MM.1S (cell line): ENCODE data around the gene NXPE1.
"Not testable (repeated sequence)": the region's sequence is repeated elsewhere in the genome, so short reads cannot be mapped to it uniquely, and the experiment has no call there.

Experiments
- DNase-seq: peaks from one replicate; pipeline ENCODE4 v3.0.0-alpha.2; 2015
- H2AFZ ChIP-seq: fragments of 300-600 bp; sonication (generic); 2 replicates; pipeline ENCODE4 v1.6.0; 2016; ENCODE audit warnings: antibody characterized with exemption, low read length
- H3F3A ChIP-seq: fragments of 300-600 bp; sonication (generic); 2 replicates; pipeline ENCODE4 v1.6.1; 2016; ENCODE audit warnings: mild to moderate bottlenecking, antibody characterized with exemption, low read length, moderate library complexity, mixed read lengths; ENCODE audit not compliant: insufficient read depth
- H3K27ac ChIP-seq: fragments of 300-600 bp; sonication (generic); 2 replicates; pipeline ENCODE4 v1.5.1; 2016; ENCODE audit warnings: mild to moderate bottlenecking, low read length
- H3K27me3 ChIP-seq: fragments of 300-600 bp; sonication (generic); replicated peaks from 2 replicates; pipeline ENCODE4 v1.6.0; 2016; ENCODE audit warnings: low read length; ENCODE audit not compliant: insufficient read depth
- H3K36me3 ChIP-seq: fragments of 300-600 bp; sonication (generic); replicated peaks from 2 replicates; pipeline ENCODE4 v1.6.1; 2016; ENCODE audit warnings: mild to moderate bottlenecking, low read length, mixed read lengths; ENCODE audit not compliant: insufficient read depth
- H3K4me1 ChIP-seq: fragments of 300-600 bp; sonication (generic); 2 replicates; pipeline ENCODE4 v1.6.1; 2016; ENCODE audit warnings: low read length, mixed read lengths
- H3K4me2 ChIP-seq: fragments of 300-600 bp; sonication (generic); 2 replicates; pipeline ENCODE4 v1.6.0; 2016; ENCODE audit warnings: low read depth, low read length
- H3K4me3 ChIP-seq: fragments of 300-600 bp; sonication (generic); 2 replicates; pipeline ENCODE4 v1.5.1; 2016; ENCODE audit warnings: low read length, mixed read lengths
- H3K79me2 ChIP-seq: fragments of 300-600 bp; sonication (generic); 2 replicates; pipeline ENCODE4 v1.6.1; 2016; ENCODE audit warnings: mixed run types, low read length, mixed read lengths
- H3K9ac ChIP-seq: fragments of 300-600 bp; sonication (generic); 2 replicates; pipeline ENCODE4 v1.6.1; 2016; ENCODE audit warnings: low read length, mixed read lengths
- H3K9me2 ChIP-seq: fragments of 300-600 bp; sonication (generic); replicated peaks from 2 replicates; pipeline ENCODE4 v1.6.1; 2016; ENCODE audit warnings: mild to moderate bottlenecking, low read length, mixed read lengths; ENCODE audit not compliant: insufficient read depth
- H3K9me3 ChIP-seq: fragments of 300-600 bp; sonication (generic); replicated peaks from 2 replicates; pipeline ENCODE4 v1.6.1; 2016; ENCODE audit warnings: mild to moderate bottlenecking, low read length, mixed read lengths; ENCODE audit not compliant: insufficient read depth
- H4K20me1 ChIP-seq: fragments of 300-600 bp; sonication (generic); 2 replicates; pipeline ENCODE4 v1.6.1; 2016; ENCODE audit warnings: mild to moderate bottlenecking, low read length, moderate library complexity, mixed read lengths; ENCODE audit not compliant: insufficient read depth
- EZH2 ChIP-seq: fragments of 300-600 bp; sonication (generic); optimal IDR thresholded peaks from 2 replicates; pipeline ENCODE3; 2017; ENCODE audit warnings: low read depth, mild to moderate bottlenecking, antibody characterized with exemption, low read length, mixed read lengths
- EZH2phosphoT487 ChIP-seq: fragments of 300-600 bp; sonication (generic); IDR thresholded peaks from 2 replicates; pipeline ENCODE4 v1.6.1; 2018; ENCODE audit warnings: antibody characterized with exemption, low read length
- TF ChIP-seq, protein P1 (sequence below): fragments of 300-600 bp; sonication (generic); IDR thresholded peaks from 2 replicates; pipeline ENCODE4 v1.5.1; 2016; ENCODE audit warnings: antibody characterized with exemption, low read length, mixed read lengths

Gene NXPE1

GRCh38 chr11:114559425-114560310 lies at the start of gene NXPE1:
Gene NXPE1 (minus strand): TSS chr11:114559881. CDS start chr11:114551201, 8,680 bp downstream.
- Histone ChIP-seq H2AFZ (no peak within 1 kb of the TSS), H3K27me3 (no peaks in the 10 kb centered on the region), H3F3A (no peaks in the 10 kb centered on the region), H3K4me1 (no peaks in the 10 kb centered on the region), H3K9me2 (no peaks in the 10 kb centered on the region), H3K9ac (no peak within 1 kb of the TSS), H3K36me3 (no peaks in the 10 kb centered on the region), H3K79me2 (no peaks in the 10 kb centered on the region), H3K27ac (no peak within 1 kb of the TSS), H3K9me3 (no peaks in the 10 kb centered on the region), H4K20me1 (no peaks in the 10 kb centered on the region), H3K4me2 (no peak within 1 kb of the TSS), H3K4me3 (no peak within 1 kb of the TSS)
- no peak for TF ChIP-seq EZH2phosphoT487
- no peak for TF ChIP-seq EZH2
- TF ChIP-seq, protein P1, sequence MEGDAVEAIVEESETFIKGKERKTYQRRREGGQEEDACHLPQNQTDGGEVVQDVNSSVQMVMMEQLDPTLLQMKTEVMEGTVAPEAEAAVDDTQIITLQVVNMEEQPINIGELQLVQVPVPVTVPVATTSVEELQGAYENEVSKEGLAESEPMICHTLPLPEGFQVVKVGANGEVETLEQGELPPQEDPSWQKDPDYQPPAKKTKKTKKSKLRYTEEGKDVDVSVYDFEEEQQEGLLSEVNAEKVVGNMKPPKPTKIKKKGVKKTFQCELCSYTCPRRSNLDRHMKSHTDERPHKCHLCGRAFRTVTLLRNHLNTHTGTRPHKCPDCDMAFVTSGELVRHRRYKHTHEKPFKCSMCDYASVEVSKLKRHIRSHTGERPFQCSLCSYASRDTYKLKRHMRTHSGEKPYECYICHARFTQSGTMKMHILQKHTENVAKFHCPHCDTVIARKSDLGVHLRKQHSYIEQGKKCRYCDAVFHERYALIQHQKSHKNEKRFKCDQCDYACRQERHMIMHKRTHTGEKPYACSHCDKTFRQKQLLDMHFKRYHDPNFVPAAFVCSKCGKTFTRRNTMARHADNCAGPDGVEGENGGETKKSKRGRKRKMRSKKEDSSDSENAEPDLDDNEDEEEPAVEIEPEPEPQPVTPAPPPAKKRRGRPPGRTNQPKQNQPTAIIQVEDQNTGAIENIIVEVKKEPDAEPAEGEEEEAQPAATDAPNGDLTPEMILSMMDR: no peak
- no peak for DNase-seq

- TF ChIP-seq EZH2phosphoT487 (no peak), EZH2 (no peak)
- TF ChIP-seq, protein P1: no peak
- DNase-seq: no peak
- no peaks in the 10 kb centered on the region for H3K27me3 ChIP-seq
- no peak overlapping the region for H3K4me2 ChIP-seq
- no peaks in the 10 kb centered on the region for H3K9me3 ChIP-seq
- no peak overlapping the region for H3K4me3 ChIP-seq
- H3K79me2 ChIP-seq: no peaks in the 10 kb centered on the region
- no peak overlapping the region for H2AFZ ChIP-seq
- no peaks in the 10 kb centered on the region for H3K4me1 ChIP-seq
- no peaks in the 10 kb centered on the region for H3F3A ChIP-seq
- H3K9me2 ChIP-seq: no peaks in the 10 kb centered on the region
- H3K9ac ChIP-seq: no peak overlapping the region
- no peaks in the 10 kb centered on the region for H3K36me3 ChIP-seq
- H3K27ac ChIP-seq: no peak overlapping the region
- no peaks in the 10 kb centered on the region for H4K20me1 ChIP-seq
Measured at GRCh38 chr11:114609429-114609828, 49.7 kb upstream of the NXPE1 start.

GRCh38 chr11:114608605-114609004 lies 48.9 kb upstream of the NXPE1 start:
- not testable (repeated sequence) for H4K20me1 ChIP-seq, H3K27me3 ChIP-seq, H3K4me3 ChIP-seq, H3K79me2 ChIP-seq, H3K4me2 ChIP-seq, H3F3A ChIP-seq, H3K9me3 ChIP-seq, H3K36me3 ChIP-seq, DNase-seq, H3K9me2 ChIP-seq, H2AFZ ChIP-seq, H3K9ac ChIP-seq, H3K27ac ChIP-seq, H3K4me1 ChIP-seq

DNA sequence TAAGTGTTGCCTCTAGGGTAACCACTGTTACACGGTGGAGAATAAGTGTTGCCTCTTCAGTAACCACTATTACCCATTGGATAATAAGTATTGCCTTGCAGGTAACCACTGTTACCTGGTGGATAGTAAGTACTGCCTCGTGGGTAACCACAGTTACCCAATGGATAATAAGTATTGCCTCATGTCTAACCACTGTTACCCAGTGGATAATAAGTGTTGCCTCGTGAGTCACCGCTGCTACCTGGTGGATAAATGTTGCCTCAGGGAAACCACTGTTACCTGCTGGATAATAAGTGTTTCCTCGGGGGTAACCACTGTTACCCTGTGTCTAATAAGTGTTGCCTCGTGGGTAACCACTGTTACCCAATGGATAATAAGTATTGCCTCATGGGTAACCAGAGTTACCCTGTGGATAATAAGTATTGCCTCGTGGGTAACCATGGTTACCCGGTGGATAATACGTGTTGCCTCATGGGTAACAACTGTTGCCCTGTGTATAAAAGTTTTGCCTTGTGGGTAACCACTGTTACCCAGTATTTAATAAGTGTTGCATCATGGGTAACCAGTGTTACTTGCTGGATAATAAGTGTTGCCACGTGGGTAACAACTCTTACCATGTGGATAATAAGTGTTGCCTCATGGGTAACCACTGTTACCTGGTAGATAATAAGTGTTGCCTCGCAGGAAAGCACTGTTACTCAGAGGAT lies 48.2 kb upstream of the NXPE1 start:
- Histone ChIP-seq H3K36me3 (no peaks in the 10 kb centered on the region), H3K27ac (no peak overlapping the region), H3K27me3 (no peaks in the 10 kb centered on the region), H3K79me2 (no peaks in the 10 kb centered on the region), H3K4me2 (no peak overlapping the region), H3K4me3 (no peak overlapping the region), H3K9me3 (no peaks in the 10 kb centered on the region), H4K20me1 (no peaks in the 10 kb centered on the region), H3K9me2 (no peaks in the 10 kb centered on the region), H3K9ac (no peak overlapping the region), H2AFZ (no peak overlapping the region), H3F3A (no peaks in the 10 kb centered on the region), H3K4me1 (no peaks in the 10 kb centered on the region)
- DNase-seq: no peak
- TF ChIP-seq EZH2phosphoT487 (no peak), EZH2 (no peak)
- TF ChIP-seq, protein P1: no peak

DNA sequence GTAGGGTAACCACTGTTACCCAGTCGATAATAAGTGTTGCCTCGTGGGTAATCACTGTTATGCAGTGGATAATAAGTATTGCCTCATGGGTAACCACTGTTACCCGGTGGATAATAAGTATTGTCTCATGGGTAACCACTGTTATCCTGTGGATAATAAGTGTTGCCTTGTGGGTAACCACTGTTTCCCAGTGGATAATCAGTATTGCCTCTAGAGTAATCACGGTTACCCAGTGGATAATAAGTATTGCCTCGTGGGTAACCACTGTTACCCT lies 47.1 kb upstream of the NXPE1 start:
- H3F3A ChIP-seq: not testable (repeated sequence)

More for the DNA sequence above, 47.1 kb upstream of the NXPE1 start:
- H3K79me2 ChIP-seq, H3K27ac ChIP-seq, H2AFZ ChIP-seq, H3K4me1 ChIP-seq, H3K4me3 ChIP-seq, H4K20me1 ChIP-seq, H3K9ac ChIP-seq, H3K4me2 ChIP-seq, H3K9me3 ChIP-seq, H3K36me3 ChIP-seq, DNase-seq, H3K9me2 ChIP-seq, H3K27me3 ChIP-seq: not testable (repeated sequence)
